ENCODE data around the gene PIGQ. TPM values are rescaled to one million over a fixed set of nuclear protein-coding genes. Genes with fewer than 3 reads are reported as not detected.
A peak's percentile ranks its signal among the peaks of the same experiment; 100 is the strongest.

The PIGQ gene
- total and polyA plus RNA-seq, 11 donors: 16.4 to 39.5 (median 22.0) TPM

DNA sequence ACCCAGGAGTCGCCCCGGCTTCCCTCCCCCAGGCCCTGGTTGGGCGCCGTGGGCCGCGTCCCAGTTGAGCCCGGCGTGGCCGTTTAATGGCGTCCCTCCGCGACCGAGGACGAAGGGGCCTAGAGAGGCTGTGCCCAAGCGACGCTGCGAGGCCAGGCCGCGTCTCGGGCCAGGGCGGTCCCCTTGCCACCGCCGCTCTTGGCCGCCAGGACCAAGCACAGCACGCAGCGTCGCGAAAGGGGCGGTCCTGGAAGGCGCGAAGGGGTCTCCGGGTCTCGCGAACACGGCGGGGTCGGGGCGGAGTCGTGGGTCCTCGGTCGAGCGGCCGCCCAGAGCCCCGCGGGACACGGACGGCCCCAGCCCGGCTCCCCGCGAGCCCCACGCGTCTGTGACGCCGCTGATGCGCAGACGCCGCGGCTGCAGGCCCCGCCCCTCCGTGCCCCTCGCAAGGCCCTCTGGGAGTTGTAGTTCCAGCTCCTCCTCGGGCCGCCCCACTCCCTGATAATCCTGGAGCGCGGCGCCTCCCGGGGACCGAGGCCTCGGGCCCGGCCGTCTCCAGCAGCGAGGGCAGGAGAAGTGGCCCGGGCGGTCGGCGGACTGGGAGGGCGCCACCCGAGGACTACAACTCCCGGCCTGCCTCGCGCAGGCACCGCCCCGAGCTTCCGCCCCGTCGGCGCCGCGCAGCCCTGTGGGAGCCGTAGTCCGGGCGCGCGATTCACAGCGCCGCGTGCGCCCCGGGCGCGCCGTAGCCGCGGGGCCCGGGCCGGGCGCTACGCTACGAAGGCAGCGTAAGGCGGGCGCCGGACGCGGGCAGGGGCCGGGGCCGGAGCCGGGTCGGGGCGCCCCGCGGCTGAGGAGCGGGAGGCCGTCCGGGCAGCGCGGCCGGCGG, 42.5 kb upstream of the PIGQ start, which contains the start of gene CAPN15:
TSS of gene CAPN15 (plus strand) at position 698 of the 889 bp plus-strand sequence. CDS start 19,127 bp downstream, outside the sequence.
- no peaks in the 10 kb centered on the region for H3K27me3 ChIP-seq
- no peaks in the 10 kb centered on the region for H3K9me3 ChIP-seq
- peak; percentile 60 to 89 (median 84) for ATAC-seq
- TF ChIP-seq, protein P1, sequence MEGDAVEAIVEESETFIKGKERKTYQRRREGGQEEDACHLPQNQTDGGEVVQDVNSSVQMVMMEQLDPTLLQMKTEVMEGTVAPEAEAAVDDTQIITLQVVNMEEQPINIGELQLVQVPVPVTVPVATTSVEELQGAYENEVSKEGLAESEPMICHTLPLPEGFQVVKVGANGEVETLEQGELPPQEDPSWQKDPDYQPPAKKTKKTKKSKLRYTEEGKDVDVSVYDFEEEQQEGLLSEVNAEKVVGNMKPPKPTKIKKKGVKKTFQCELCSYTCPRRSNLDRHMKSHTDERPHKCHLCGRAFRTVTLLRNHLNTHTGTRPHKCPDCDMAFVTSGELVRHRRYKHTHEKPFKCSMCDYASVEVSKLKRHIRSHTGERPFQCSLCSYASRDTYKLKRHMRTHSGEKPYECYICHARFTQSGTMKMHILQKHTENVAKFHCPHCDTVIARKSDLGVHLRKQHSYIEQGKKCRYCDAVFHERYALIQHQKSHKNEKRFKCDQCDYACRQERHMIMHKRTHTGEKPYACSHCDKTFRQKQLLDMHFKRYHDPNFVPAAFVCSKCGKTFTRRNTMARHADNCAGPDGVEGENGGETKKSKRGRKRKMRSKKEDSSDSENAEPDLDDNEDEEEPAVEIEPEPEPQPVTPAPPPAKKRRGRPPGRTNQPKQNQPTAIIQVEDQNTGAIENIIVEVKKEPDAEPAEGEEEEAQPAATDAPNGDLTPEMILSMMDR (IDR thresholded peaks at IDR 0.05): peak in 5 of 12 donors; percentile 6 to 33 (median 26)
- TF ChIP-seq POLR2A (IDR thresholded peaks at IDR 0.05): peak in 1 of 2 donors; percentile 91
- H3K36me3 ChIP-seq: peaks cover 0 to 4% (median 0%) of the 10 kb centered on the region in 9 donors
- peak within 1 kb of the TSS; percentile 58 to 94 (median 76) for H3K4me3 ChIP-seq
- peaks cover 11 to 59% (median 39%) of the 10 kb centered on the region in 12 donors for H3K4me1 ChIP-seq
- 0 to 1% (median 0%) methylated on average over 29 to 129 of the region's 129 CpGs for WGBS, 4 donors
- intact Hi-C loops (cut with DNase I): loop anchor here in 1 of 10 donors (1.0 to 10.0 kb wide), 2 partner anchors 42 to 102 kb away; partner anchors contain the start of genes PIGQ and RAB11FIP3
- peak; percentile 88 to 94 (median 90) for DNase-seq
- peak within 1 kb of the TSS; percentile 89 to 100 (median 98) for H3K27ac ChIP-seq

DNA sequence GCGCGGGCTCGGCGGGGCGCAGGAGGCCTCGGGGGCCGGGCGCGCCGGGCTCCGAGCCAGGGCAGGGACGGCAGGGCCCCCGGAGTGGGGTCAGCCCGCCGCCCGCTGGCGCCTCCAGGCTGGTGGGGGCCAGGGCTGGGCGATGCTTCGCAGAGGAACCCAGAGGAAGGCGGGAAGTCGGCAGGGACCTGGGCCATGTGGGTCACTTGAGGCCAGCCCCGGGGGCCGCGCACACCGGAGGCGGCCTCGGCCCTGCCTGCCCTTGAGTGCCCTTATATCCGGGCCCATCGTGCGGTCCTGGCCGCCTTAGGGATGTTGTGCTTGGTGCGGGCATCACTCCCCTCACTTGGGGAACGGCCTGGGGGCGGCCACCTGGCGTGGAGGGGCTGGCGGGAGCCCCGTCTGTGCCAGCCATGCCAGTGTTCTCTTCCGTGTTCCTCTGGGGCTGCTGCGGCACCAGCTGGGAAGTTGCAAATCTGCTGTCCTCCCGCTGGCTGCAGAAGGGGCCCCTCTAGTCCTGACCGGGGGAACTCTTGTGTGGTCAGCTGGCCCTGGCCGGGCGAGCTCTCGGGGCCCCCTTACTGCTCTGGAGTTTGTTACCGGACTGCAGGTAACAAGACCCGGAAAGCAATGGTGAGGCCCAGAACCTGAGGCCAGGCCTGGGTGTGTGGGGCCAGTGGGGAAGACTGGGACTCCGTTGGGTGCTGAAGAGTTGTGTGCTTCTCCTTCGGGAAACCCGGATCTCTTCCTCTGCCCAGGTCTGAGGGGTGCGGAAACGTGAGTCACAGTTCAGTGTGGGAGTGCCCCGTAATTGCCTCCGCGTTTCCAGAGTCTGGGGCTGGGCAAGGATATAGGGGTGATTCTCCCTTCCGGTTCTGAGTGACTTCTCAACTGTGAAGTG, 41.4 kb upstream of the PIGQ start:
- Histone ChIP-seq H3K4me1 (peaks cover 11 to 64% (median 41%) of the 10 kb centered on the region in 12 donors), H3K27ac (peak overlapping the region; percentile 7 to 100 (median 80)), H3K27me3 (no peaks in the 10 kb centered on the region), H3K9me3 (no peaks in the 10 kb centered on the region), H3K36me3 (peaks cover 0 to 4% (median 0%) of the 10 kb centered on the region in 9 donors), H3K4me3 (peak overlapping the region; percentile 58 to 94 (median 74))
- WGBS, 4 donors: 4 to 17% (median 6%) methylated on average over 18 to 55 of the region's 55 CpGs
- ATAC-seq (peak in 3 of 4 donors; percentile 0 to 23 (median 0)), DNase-seq (peak in 1 of 5 donors; percentile 34)
- intact Hi-C loops (cut with DNase I): loop anchor here in 1 of 10 donors (2.0 to 10.0 kb wide), 2 partner anchors 62 to 104 kb away; partner anchors contain the start of genes RAB11FIP3 and RAB40C
- TF ChIP-seq POLR2A (IDR thresholded peaks at IDR 0.05): no peak
- TF ChIP-seq, protein P1 (IDR thresholded peaks at IDR 0.05): no peak

DNA sequence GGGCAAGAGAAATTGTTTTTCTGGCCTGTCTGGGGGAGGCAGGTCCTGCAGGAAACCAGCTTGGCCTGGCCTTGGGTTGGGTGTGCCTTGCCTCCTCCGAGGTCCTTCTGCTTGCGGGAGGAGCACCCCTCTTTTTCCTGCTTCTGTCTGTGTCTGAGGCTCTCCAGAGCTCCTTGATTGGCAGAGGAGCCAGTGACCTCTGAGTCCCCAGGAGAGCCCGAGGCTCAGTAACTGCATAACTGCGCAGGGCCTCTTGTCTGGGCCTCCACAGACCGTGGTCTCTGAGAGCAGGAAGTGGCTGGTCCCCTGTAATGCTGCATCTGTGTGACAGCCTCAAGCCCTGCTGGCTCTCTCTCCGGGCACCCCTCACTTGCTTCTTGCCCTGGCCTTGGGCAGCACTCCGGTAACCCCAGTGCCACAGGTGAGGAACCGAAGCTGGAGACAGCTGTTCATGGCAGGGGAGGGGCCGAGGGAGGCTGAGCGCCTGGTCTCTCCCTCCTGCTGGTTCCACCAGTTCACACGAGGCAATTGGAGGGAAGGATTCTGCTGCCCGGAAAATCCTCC, 40.7 kb upstream of the PIGQ start:
- ATAC-seq: no peak
- H3K4me1 ChIP-seq: peaks cover 11 to 71% (median 44%) of the 10 kb centered on the region in 12 donors
- no peaks in the 10 kb centered on the region for H3K9me3 ChIP-seq
- intact Hi-C loops (cut with DNase I): loop anchor here in 1 of 10 donors (2.0 to 10.0 kb wide), 2 partner anchors 62 to 104 kb away; partner anchors contain the start of genes RAB11FIP3 and RAB40C
- TF ChIP-seq, protein P1 (IDR thresholded peaks at IDR 0.05): no peak
- TF ChIP-seq POLR2A (IDR thresholded peaks at IDR 0.05): no peak
- peak overlapping the region in 11 of 12 donors; percentile 7 to 100 (median 81) for H3K27ac ChIP-seq
- DNase-seq: no peak
- WGBS, 4 donors: 46 to 62% (median 57%) methylated on average over 8 to 12 of the region's 12 CpGs
- H3K36me3 ChIP-seq: peaks cover 0 to 4% (median 0%) of the 10 kb centered on the region in 9 donors
- peak overlapping the region in 11 of 12 donors; percentile 58 to 94 (median 76) for H3K4me3 ChIP-seq
- no peaks in the 10 kb centered on the region for H3K27me3 ChIP-seq

All from heart left ventricle (tissue), 16 donors.